ENCODE results near the gene RNF31. TPM values are rescaled to one million over a fixed set of nuclear protein-coding genes. Genes with fewer than 3 reads are reported as not detected.

Gene RNF31
- total and polyA plus RNA-seq, 2 donors (not counting 1 experiment from before 2014, with no cell fraction given), result 69.8 to 103 TPM

DNA sequence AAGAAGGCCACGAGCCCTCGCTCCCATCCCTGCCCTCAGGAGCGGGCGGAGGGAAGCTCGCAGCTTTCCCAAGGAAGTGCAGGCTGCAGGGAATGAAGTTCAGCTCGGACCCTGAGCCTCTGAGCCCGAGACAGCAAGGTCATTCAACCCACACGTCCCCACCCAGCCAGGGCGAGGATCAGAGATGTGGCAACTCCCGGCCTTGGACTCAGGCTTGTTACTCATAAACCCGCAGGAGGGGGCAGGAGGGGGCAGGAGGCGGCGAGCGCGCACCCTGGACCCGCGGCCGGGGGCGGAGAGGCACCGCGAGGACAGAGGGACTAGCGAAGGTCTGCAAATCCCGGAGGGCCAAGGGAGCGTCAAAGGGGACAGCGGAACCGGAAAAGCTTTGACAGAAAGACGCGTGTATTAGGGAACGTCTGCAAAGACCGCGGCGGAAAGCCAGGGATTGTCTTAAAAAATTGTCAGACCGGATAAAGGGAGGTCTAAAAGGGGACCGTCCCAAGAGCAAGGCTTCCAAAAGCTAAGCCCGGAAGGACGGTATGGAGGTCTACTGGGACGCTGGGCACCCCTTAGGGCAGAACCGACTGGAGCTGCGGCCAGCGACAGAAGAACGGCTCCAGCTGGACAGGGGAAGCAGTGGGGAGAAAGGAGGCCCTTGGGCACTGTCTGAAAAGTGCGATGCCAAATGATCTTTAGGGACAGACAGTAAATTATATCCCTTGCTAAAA, 33.3 kb upstream of the RNF31 start:
- ATAC-seq (ENCODE audit: low read depth), result peak; percentile 12
- ChIA-PET POLR2A (interaction anchor here (0.5 to 2.9 kb wide), 20 partner anchors 12 to 1019 kb away, joined by 3 to 49 read pairs (median 4); partner anchors contain the start of genes ACIN1, CBLN3, CHMP4A and EMC9), CTCF (interaction anchor here (0.8 to 4.1 kb wide), 25 partner anchors 9 to 317 kb away, joined by 3 to 37 read pairs (median 6); partner anchors contain the start of genes CARMIL3, CIDEB, EMC9 and IPO4)
- peak overlapping the region; percentile 95 for H3K4me2 ChIP-seq (replicated peaks; ENCODE audit: low read depth, low read length, poor library complexity, severe bottlenecking)
- Mint-ChIP-seq H3K9me3 (ENCODE audit: insufficient read depth) (no peaks in the 10 kb centered on the region), H3K27ac (peak overlapping the region; percentile 100), H3K4me1 (peaks cover 27% of the 10 kb centered on the region), H3K4me3 (peak overlapping the region; percentile 93), H3K27me3 (no peaks in the 10 kb centered on the region)
- no peak for DNase-seq
- H3K79me2 ChIP-seq (ENCODE audit: control insufficient read depth, insufficient read depth, low read length), result peaks cover 48% of the 10 kb centered on the region
- TF ChIP-seq, protein P1, sequence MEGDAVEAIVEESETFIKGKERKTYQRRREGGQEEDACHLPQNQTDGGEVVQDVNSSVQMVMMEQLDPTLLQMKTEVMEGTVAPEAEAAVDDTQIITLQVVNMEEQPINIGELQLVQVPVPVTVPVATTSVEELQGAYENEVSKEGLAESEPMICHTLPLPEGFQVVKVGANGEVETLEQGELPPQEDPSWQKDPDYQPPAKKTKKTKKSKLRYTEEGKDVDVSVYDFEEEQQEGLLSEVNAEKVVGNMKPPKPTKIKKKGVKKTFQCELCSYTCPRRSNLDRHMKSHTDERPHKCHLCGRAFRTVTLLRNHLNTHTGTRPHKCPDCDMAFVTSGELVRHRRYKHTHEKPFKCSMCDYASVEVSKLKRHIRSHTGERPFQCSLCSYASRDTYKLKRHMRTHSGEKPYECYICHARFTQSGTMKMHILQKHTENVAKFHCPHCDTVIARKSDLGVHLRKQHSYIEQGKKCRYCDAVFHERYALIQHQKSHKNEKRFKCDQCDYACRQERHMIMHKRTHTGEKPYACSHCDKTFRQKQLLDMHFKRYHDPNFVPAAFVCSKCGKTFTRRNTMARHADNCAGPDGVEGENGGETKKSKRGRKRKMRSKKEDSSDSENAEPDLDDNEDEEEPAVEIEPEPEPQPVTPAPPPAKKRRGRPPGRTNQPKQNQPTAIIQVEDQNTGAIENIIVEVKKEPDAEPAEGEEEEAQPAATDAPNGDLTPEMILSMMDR (IDR thresholded peaks at IDR 0.05), result no peak
- no peak for TF ChIP-seq EZH2 (IDR thresholded peaks at IDR 0.05; ENCODE audit: borderline replicate concordance, insufficient read depth, low read depth, low read length, poor library complexity, severe bottlenecking)
- H3K27me3 ChIP-seq (replicated peaks in 1 of 4; ENCODE audit: control extremely low read depth in 1 of 4, control insufficient read depth in 3 of 4, insufficient read depth in 4 of 4, low read length in 3 of 4), result no peaks in the 10 kb centered on the region
- peaks cover 13% of the 10 kb centered on the region for H4K20me1 ChIP-seq (ENCODE audit: control insufficient read depth, insufficient read depth, low read length, poor library complexity, severe bottlenecking)
- peak overlapping the region; percentile 82 for H2AFZ ChIP-seq (ENCODE audit: insufficient read depth, low read depth, low read length, poor library complexity, severe bottlenecking)
- peak overlapping the region; percentile 88 to 99 (median 97) for H3K4me3 ChIP-seq (ENCODE audit: control extremely low read depth in 1 of 5, extremely low read depth in 1 of 5, insufficient read depth in 1 of 5, low read depth in 2 of 5, low read length in 4 of 5)
- WGBS (ENCODE audit: insufficient coverage), result under 1% methylated on average over 42 of the region's 42 CpGs
- no peaks in the 10 kb centered on the region for H3K9me3 ChIP-seq (ENCODE audit: control extremely low read depth in 1 of 3, control insufficient read depth in 2 of 3, insufficient read depth in 1 of 3, low read length in 2 of 3)
- peaks cover 19 to 29% of the 10 kb centered on the region in 2 donors for H3K4me1 ChIP-seq (ENCODE audit: control insufficient read depth in 2 of 2, insufficient read depth in 2 of 2, low read length in 2 of 2)
- intact Hi-C loops (cut with micrococcal nuclease), result loop anchor here (1.0 to 10.0 kb wide), 13 partner anchors 20 to 559 kb away; partner anchors contain the start of genes CHMP4A, EMC9, GMPR2 and IPO4
- peak overlapping the region; percentile 99 to 100 for H3K27ac ChIP-seq (ENCODE audit: low read length in 2 of 2)
- H3K36me3 ChIP-seq (replicated peaks in 1 of 2; ENCODE audit: control extremely low read depth in 1 of 2, control insufficient read depth in 1 of 2, extremely low read depth in 1 of 2, insufficient read depth in 2 of 2, low read length in 1 of 2), result peaks cover 0 to 24% of the 10 kb centered on the region in 2 experiments
- H3K9ac ChIP-seq (ENCODE audit: low read length), result peak overlapping the region; percentile 98
